Mesodermal cell (in vitro differentiated cells): ENCODE results near the gene CMTM1.

Experiments used
- H3K27ac ChIP-seq: 2 replicates; pipeline ENCODE4 v1.7.0; 2013; ENCODE audit warnings: mild to moderate bottlenecking, low read depth, low read length, moderate library complexity; ENCODE audit not compliant: severe bottlenecking
- H3K36me3 ChIP-seq: 2 replicates; pipeline ENCODE4 v1.7.1; 2013; ENCODE audit warnings: mild to moderate bottlenecking, low read length, moderate library complexity; ENCODE audit not compliant: control insufficient read depth, insufficient read depth
- H3K4me1 ChIP-seq: one replicate; pipeline ENCODE4 v1.7.1; 2013; ENCODE audit warnings: mild to moderate bottlenecking, low read length; ENCODE audit not compliant: insufficient read depth, control insufficient read depth, poor library complexity, severe bottlenecking
- H3K4me3 ChIP-seq: 2 replicates; pipeline ENCODE4 v1.7.0; 2013; ENCODE audit warnings: low read length, control low read depth, mild to moderate bottlenecking; ENCODE audit not compliant: insufficient read depth, poor library complexity, severe bottlenecking; ENCODE audit errors: extremely low read depth
- H3K9me3 ChIP-seq: 2 replicates; pipeline ENCODE4 v1.7.1; 2013; ENCODE audit warnings: mild to moderate bottlenecking, low read length, moderate library complexity; ENCODE audit not compliant: control insufficient read depth
- WGBS, 2 experiments: methylation state at CpG; one replicate each; pipeline ENCODE4 v1.1.5; 2013; ENCODE audit warnings: missing lambda C conversion rate in 2 of 2; ENCODE audit not compliant: insufficient coverage in 2 of 2; 5-methylcytosine and 5-hydroxymethylcytosine counted together

CMTM1 gene

GRCh38 chr16:66578651-66579531, 12.7 kb downstream of the CMTM1 start, which contains the start of gene CMTM2:
Gene CMTM2 (plus strand): TSS chr16:66579463. CDS start chr16:66579608, 145 bp downstream.
- H3K4me1 ChIP-seq = peaks cover 10% of the 10 kb centered on the region
- H3K9me3 ChIP-seq = no peaks in the 10 kb centered on the region
- no peak within 1 kb of the TSS for H3K27ac ChIP-seq
- H3K36me3 ChIP-seq = no peaks in the 10 kb centered on the region
- WGBS, 2 experiments = 42 to 49% methylated on average over 74 to 75 of the region's 77 CpGs
- no peak within 1 kb of the TSS for H3K4me3 ChIP-seq

- H3K9me3 ChIP-seq = no peaks in the 10 kb centered on the region
- H3K36me3 ChIP-seq = no peaks in the 10 kb centered on the region
- peaks cover 10% of the 10 kb centered on the region for H3K4me1 ChIP-seq
- 59 to 75% methylated on average over 3 to 4 of the region's 4 CpGs for WGBS, 2 experiments
- no peak overlapping the region for H3K4me3 ChIP-seq
- no peak overlapping the region for H3K27ac ChIP-seq
Measured at GRCh38 chr16:66580605-66581209, 14.5 kb downstream of the CMTM1 start.

DNA sequence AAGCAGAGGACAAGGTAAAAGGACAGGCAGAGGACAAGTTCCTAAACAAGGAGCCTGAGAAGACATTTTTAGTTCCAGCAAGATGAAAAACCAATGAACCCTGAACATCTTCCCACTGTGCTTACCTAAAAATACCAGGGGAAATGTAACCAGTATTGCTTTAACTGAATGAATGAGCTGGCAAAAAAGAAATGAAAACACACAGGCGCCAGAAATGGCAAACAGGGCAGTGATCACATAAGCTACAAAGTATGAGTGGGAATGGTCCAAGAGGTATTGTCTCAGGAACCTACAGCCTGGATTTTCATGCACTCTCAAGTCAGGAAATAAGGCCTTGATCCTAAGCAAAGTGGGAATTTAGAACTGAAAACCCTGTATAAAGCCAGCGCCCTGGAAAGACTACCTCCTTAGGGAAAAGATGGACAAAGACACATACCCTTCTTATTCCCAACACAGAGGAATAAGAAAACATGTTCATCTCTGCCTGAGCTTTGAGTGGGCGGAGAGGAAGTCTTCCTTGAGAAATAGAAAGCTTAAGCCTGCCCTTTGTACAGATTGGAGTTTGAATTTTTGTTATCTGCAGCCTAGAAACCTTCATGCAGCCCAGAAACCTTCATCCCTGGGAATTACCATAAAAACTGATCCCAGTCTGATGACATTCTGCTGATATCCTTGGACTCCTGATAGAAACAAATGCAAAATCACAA, 15.2 kb downstream of the CMTM1 start:
- WGBS, 2 experiments = 87 to 96% methylated on average over 2 of the region's 3 CpGs
- H3K27ac ChIP-seq = no peak overlapping the region

GRCh38 chr16:66585481-66586239, 19.4 kb downstream of the CMTM1 start:
- peaks cover 5% of the 10 kb centered on the region for H3K4me1 ChIP-seq
- WGBS, 2 experiments = 80 to 88% methylated on average over 7 to 10 of the region's 10 CpGs
- no peaks in the 10 kb centered on the region for H3K9me3 ChIP-seq
- H3K27ac ChIP-seq = no peak overlapping the region
- no peaks in the 10 kb centered on the region for H3K36me3 ChIP-seq
- no peak overlapping the region for H3K4me3 ChIP-seq

More for the DNA sequence above, 15.2 kb downstream of the CMTM1 start:
- Histone ChIP-seq H3K9me3 (no peaks in the 10 kb centered on the region), H3K4me3 (no peak overlapping the region), H3K4me1 (peaks cover 10% of the 10 kb centered on the region), H3K36me3 (no peaks in the 10 kb centered on the region)

DNA sequence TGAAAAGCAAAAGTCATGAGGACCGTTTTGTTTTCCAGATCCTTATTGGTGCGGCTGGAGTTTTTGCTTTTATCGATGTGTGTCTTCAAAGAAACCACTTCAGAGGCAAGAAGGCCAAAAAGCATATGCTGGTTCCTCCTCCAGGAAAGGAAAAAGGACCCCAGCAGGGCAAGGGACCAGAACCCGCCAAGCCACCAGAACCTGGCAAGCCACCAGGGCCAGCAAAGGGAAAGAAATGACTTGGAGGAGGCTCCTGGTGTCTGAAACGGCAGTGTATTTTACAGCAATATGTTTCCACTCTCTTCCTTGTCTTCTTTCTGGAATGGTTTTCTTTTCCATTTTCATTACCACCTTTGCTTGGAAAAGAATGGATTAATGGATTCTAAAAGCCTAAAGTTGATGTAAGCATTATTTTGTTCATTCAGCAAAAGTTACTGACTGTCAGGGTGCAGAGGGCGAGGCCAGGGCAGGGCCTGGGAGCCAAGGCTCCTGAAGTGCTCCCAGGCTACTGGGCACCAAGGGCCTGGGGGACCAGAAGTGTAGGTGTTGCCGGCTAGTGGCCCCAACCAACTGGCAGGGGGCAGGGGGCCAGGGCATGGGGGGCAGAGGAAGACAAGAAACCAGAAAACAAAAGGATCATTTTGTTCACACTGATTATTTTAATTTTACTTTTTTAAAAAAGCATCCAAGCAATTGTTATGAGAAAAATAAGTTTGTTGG, 21.8 kb downstream of the CMTM1 start:
- H3K9me3 ChIP-seq = no peaks in the 10 kb centered on the region
- 92 to 93% methylated on average over 5 to 6 of the region's 7 CpGs for WGBS, 2 experiments
- H3K36me3 ChIP-seq = no peaks in the 10 kb centered on the region
- H3K4me1 ChIP-seq = no peaks in the 10 kb centered on the region
- H3K27ac ChIP-seq = no peak overlapping the region
- no peak overlapping the region for H3K4me3 ChIP-seq

GRCh38 chr16:66588981-66589713, 22.9 kb downstream of the CMTM1 start:
- Histone ChIP-seq H3K36me3 (no peaks in the 10 kb centered on the region), H3K9me3 (no peaks in the 10 kb centered on the region), H3K27ac (no peak overlapping the region), H3K4me1 (no peaks in the 10 kb centered on the region), H3K4me3 (no peak overlapping the region)
- WGBS, 2 experiments = 86 to 98% methylated on average over 4 to 6 of the region's 8 CpGs

DNA sequence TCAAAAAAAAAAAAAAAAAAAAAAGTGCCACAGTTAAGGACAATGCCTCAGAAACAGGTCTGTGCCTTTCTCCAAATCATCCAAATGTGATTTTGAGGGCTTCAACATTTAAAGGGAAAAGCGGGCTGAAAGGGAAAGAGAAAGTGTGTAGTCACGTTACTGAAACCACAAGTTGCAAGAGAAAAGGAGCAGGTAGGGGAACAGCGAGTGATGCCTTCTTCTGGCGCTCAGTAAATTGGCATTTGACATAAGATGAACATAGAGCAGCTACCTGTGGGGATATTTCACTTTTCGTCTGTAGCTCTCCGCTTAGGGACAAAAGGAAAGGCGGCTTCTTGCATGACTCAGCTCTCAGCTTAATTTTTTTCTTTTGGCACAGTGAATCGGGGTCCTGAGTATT, 24.1 kb downstream of the CMTM1 start:
- WGBS, 2 experiments = 82 to 86% methylated on average over 5 to 7 of the region's 8 CpGs
- Histone ChIP-seq H3K27ac (no peak overlapping the region), H3K36me3 (no peaks in the 10 kb centered on the region), H3K9me3 (no peaks in the 10 kb centered on the region), H3K4me3 (no peak overlapping the region), H3K4me1 (no peaks in the 10 kb centered on the region)

- H3K4me1 ChIP-seq = no peaks in the 10 kb centered on the region
- WGBS, 2 experiments = 90 to 100% methylated on average over 1 to 2 of the region's 4 CpGs
- H3K27ac ChIP-seq = no peak overlapping the region
- no peak overlapping the region for H3K4me3 ChIP-seq
- H3K9me3 ChIP-seq = no peaks in the 10 kb centered on the region
- H3K36me3 ChIP-seq = no peaks in the 10 kb centered on the region
Measured at GRCh38 chr16:66591018-66591417, 24.8 kb downstream of the CMTM1 start.

DNA sequence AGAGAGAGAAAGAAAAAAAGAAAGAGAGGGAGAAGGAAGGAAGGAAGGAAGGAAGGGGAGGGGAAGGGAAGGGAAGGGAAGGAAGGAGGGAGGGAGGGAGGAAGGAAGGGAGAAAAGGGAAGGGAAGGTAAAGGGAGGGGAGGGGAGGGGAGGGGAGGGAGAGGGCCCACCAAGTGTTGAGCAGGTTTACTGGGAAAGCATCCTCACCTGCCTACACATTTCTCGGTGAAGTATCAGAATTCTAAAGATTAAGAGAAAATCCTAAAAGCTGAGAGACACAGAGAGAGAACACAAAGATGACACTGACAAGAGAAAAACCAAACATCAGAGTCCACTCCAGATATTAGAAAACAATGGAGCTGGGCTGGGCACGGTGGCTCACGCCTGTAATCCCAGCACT, 26.0 kb downstream of the CMTM1 start:
- H3K36me3 ChIP-seq = no peaks in the 10 kb centered on the region
- H3K9me3 ChIP-seq = no peaks in the 10 kb centered on the region
- H3K4me3 ChIP-seq = no peak overlapping the region
- H3K4me1 ChIP-seq = no peaks in the 10 kb centered on the region
- 83 to 100% methylated on average over 2 to 3 of the region's 3 CpGs for WGBS, 2 experiments
- H3K27ac ChIP-seq = no peak overlapping the region
